Fibroblast of lung (primary cell): ENCODE results near the gene NDUFV1. TPM values are rescaled to one million over a fixed set of nuclear protein-coding genes. Genes with fewer than 3 reads are reported as not detected.

Experiments used
- DNase-seq, 2 donors: peaks; one replicate each; pipeline versions ENCODE4 v3.0.0 to v3.0.0-alpha.2; 2010; ENCODE audit warnings: low read depth in 2 of 2
- H2AFZ ChIP-seq: 2 replicates; pipeline ENCODE4 v1.5.1; 2012; ENCODE audit warnings: low read length, control low read depth, inconsistent platforms
- H3K27ac ChIP-seq: 2 replicates; pipeline ENCODE4 v1.5.1; 2011; ENCODE audit warnings: low read length, control low read depth; ENCODE audit not compliant: insufficient read depth
- H3K27me3 ChIP-seq: 2 replicates; pipeline ENCODE4 v1.5.1; 2011; ENCODE audit warnings: mild to moderate bottlenecking, low read length; ENCODE audit not compliant: control insufficient read depth, insufficient read depth
- H3K36me3 ChIP-seq: 2 replicates; pipeline ENCODE4 v1.5.1; 2011; ENCODE audit warnings: low read length; ENCODE audit not compliant: control insufficient read depth, insufficient read depth
- H3K4me1 ChIP-seq: 2 replicates; pipeline ENCODE4 v1.5.1; 2011; ENCODE audit warnings: low read length; ENCODE audit not compliant: control insufficient read depth, insufficient read depth; ENCODE audit errors: extremely low read depth
- H3K4me2 ChIP-seq: 2 replicates; pipeline ENCODE4 v1.5.1; 2011; ENCODE audit warnings: low read length, control low read depth; ENCODE audit not compliant: insufficient read depth; ENCODE audit errors: extremely low read depth
- H3K4me3 ChIP-seq, 4 experiments: fragments of 200-600 bp in 1 of 4; sonication (generic) in 1 of 4; replicated peaks in 1 of 4; 2 replicates each; pipeline ENCODE4 v1.5.1; 2011 to 2016; ENCODE audit warnings: low read length in 4 of 4, low read depth in 3 of 4, mild to moderate bottlenecking in 3 of 4, control low read depth in 2 of 4, inconsistent platforms in 1 of 4, mixed read lengths in 1 of 4; ENCODE audit not compliant: insufficient read depth in 1 of 4; ENCODE audit errors: control extremely low read depth in 1 of 4
- H3K79me2 ChIP-seq: 2 replicates; pipeline ENCODE4 v1.5.1; 2012; ENCODE audit warnings: mild to moderate bottlenecking, low read length, inconsistent platforms; ENCODE audit not compliant: control insufficient read depth, insufficient read depth
- H3K9ac ChIP-seq: 2 replicates; pipeline ENCODE4 v1.5.1; 2011; ENCODE audit warnings: mild to moderate bottlenecking, low read length, control low read depth; ENCODE audit not compliant: insufficient read depth
- H3K9me3 ChIP-seq: 2 replicates; pipeline ENCODE4 v1.5.1; 2012; ENCODE audit warnings: low read depth, low read length; ENCODE audit not compliant: control insufficient read depth, insufficient read depth
- H4K20me1 ChIP-seq: 2 replicates; pipeline ENCODE4 v1.5.1; 2011; ENCODE audit warnings: low read length; ENCODE audit not compliant: control insufficient read depth, insufficient read depth; ENCODE audit errors: extremely low read depth
- CTCF ChIP-seq, 2 donors: IDR thresholded peaks in 1 of 2; conservative IDR thresholded peaks in 1 of 2; 1 replicate in 1 of 2; 2 replicates in 1 of 2; pipeline ENCODE4 v1.5.1; 2011 to 2012; ENCODE audit warnings: low read length in 2 of 2, control low read depth in 1 of 2, inconsistent platforms in 1 of 2, low read depth in 1 of 2, mild to moderate bottlenecking in 1 of 2
- EZH2 ChIP-seq: IDR thresholded peaks from 2 replicates; pipeline ENCODE4 v1.5.1; 2012; ENCODE audit warnings: low read length, control low read depth, mild to moderate bottlenecking; ENCODE audit errors: missing control alignments
- polyA plus RNA-seq, 2 donors: library from polyadenylated mRNA; depleted of rRNA in 1 of 2; stranded (reverse) in 1 of 2; unstranded in 1 of 2; fragments of >200 nt; gene quantifications; 2 replicates each; pipeline ENCODE4 v1.2.1, GENCODE V29; 2011 to 2012; ENCODE audit warnings: missing spikeins in 1 of 2
- total RNA-seq: library from RNA; depleted of rRNA; stranded (reverse); fragments of >200 nt; gene quantifications from 2 replicates; pipeline ENCODE4 v1.2.1, GENCODE V29; 2014

NDUFV1 gene
- total and polyA plus RNA-seq, 2 donors (not counting 1 experiment from before 2014, with no cell fraction given): 64.9 to 171 TPM

GRCh38 chr11:67633758-67634365 lies 27.1 kb downstream of the NDUFV1 start:
- DNase-seq: no peak

DNA sequence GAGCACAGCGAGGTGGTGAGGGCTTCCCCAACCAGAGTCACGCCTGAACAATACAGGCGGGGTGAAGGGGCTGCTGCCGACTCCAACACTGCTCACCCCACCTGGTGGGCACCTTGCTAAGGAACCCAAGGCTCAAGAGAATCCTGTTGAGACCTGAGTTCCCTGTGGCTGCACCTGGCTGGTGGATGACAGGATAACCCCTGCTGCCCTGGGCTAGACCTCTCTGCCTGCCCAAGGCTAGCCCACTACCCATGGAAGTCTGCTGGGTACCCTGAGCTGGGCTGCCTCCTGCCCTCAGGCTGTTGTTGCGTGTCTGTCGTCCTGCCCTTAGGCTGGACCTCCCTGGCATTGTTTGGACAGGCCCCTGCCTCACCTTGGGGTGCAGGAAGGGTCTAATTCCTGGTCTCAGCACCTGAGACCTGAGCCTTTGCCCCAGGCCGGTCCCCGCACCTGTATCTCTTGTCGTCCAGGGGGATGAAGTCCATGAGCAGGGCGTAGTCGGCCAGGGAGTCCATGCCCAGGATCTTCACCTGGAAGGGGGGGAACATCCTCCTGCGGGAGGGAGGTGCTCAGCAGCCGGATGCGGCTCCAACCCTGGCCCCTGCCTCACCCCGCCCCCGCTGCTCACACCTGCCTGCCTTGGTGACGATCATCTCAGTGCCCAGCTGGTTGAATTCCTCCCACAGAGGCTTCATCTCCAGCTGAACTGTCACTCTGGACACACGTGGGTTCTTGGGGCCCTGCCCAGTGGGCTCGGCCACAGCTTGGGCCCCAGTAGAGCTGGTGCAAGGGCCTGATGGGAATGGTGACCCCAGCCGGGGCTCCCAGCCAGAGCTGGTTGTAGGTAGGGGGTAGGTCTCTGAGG lies 27.9 kb downstream of the NDUFV1 start:
- Histone ChIP-seq H3K27me3 (no peaks in the 10 kb centered on the region), H3K4me2 (no peak overlapping the region), H3K36me3 (no peaks in the 10 kb centered on the region), H3K27ac (no peak overlapping the region), H3K79me2 (no peaks in the 10 kb centered on the region), H3K9ac (no peak overlapping the region), H3K4me1 (no peaks in the 10 kb centered on the region), H4K20me1 (no peaks in the 10 kb centered on the region), H3K9me3 (no peaks in the 10 kb centered on the region), H3K4me3 (no peak overlapping the region), H2AFZ (no peak overlapping the region)
- TF ChIP-seq CTCF (conservative IDR thresholded peaks at IDR 0.05 in 1 of 2, IDR thresholded peaks at IDR 0.05 in 1 of 2; ENCODE audit: low read depth in 1 of 2, low read length in 2 of 2): no peak
- DNase-seq: no peak

More at GRCh38 chr11:67633758-67634365, 27.1 kb downstream of the NDUFV1 start:
- H3K4me2 ChIP-seq: no peak overlapping the region
- H3K27me3 ChIP-seq: no peaks in the 10 kb centered on the region
- H3K4me3 ChIP-seq: no peak overlapping the region
- H4K20me1 ChIP-seq: no peaks in the 10 kb centered on the region
- no peaks in the 10 kb centered on the region for H3K36me3 ChIP-seq
- H3K4me1 ChIP-seq: peaks cover 3% of the 10 kb centered on the region
- H3K9me3 ChIP-seq: no peaks in the 10 kb centered on the region
- no peak overlapping the region for H3K9ac ChIP-seq
- no peak overlapping the region for H3K27ac ChIP-seq
- no peak overlapping the region for H2AFZ ChIP-seq
- TF ChIP-seq CTCF (conservative IDR thresholded peaks at IDR 0.05 in 1 of 2, IDR thresholded peaks at IDR 0.05 in 1 of 2; ENCODE audit: low read depth in 1 of 2, low read length in 2 of 2) (no peak), EZH2 (no peak)
- H3K79me2 ChIP-seq: no peaks in the 10 kb centered on the region

DNA sequence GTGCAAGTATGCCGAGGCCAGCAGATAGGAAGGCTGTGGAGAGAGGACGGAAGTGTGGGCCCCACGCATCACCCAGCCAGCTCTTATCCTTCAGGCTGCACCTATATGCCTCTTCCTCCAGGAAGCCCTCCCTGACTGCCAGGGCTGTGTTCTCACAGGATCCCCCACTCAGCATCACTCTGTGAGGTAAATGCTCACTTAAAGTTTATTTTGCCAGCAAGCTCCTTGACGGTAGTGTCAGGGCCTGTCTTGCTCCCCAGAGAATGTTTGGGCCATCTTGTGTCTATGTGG lies 28.4 kb downstream of the NDUFV1 start:
- H3K4me3 ChIP-seq: no peak overlapping the region
- H3K9ac ChIP-seq: no peak overlapping the region
- H3K27ac ChIP-seq: no peak overlapping the region
- TF ChIP-seq EZH2: no peak
- TF ChIP-seq CTCF (conservative IDR thresholded peaks at IDR 0.05 in 1 of 2, IDR thresholded peaks at IDR 0.05 in 1 of 2; ENCODE audit: low read depth in 1 of 2, low read length in 2 of 2): no peak
- no peaks in the 10 kb centered on the region for H3K79me2 ChIP-seq
- H3K4me2 ChIP-seq: no peak overlapping the region
- no peaks in the 10 kb centered on the region for H3K36me3 ChIP-seq
- H3K9me3 ChIP-seq: no peaks in the 10 kb centered on the region
- no peak for DNase-seq
- no peaks in the 10 kb centered on the region for H3K4me1 ChIP-seq
- H2AFZ ChIP-seq: no peak overlapping the region
- no peaks in the 10 kb centered on the region for H3K27me3 ChIP-seq
- H4K20me1 ChIP-seq: no peaks in the 10 kb centered on the region
